NCI-H446 treated with DMSO at 0.1 percent for 48 hours (cell line): ENCODE data around the gene TSPAN1.
A peak's percentile ranks its signal among the peaks of the same experiment; 100 is the strongest.

ENCODE experiments used
- DNase-seq: peaks from one replicate; lab custom pipeline; 2025; lab: John Stamatoyannopoulos, UW

The TSPAN1 gene, protein sequence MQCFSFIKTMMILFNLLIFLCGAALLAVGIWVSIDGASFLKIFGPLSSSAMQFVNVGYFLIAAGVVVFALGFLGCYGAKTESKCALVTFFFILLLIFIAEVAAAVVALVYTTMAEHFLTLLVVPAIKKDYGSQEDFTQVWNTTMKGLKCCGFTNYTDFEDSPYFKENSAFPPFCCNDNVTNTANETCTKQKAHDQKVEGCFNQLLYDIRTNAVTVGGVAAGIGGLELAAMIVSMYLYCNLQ

GRCh38 chr1:46174448-46175231 lies at the start of gene TSPAN1:
Gene TSPAN1, plus strand, starts transcription at chr1:46175087. Its CDS starts 6,021 bp downstream, at chr1:46181108.
- no peak for DNase-seq

DNA sequence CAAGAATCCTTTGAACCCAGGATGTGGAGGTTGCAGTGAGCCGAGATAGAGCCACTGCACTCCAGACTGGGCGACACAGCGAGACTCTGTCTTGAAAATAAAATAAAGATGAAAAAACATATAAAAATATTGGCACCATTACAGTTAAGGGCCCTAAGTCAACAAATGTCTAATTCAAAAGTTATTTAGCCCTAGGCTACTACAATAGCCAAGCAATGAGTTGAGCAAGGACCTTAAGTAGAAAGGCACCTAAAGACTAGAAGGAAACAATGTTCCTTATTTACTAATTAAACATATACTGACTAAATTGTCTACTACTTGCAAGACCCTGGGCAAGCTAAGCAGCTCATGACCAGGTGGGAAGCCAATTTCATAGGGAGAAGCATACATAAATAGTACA lies 46.5 kb upstream of the TSPAN1 start:
- DNase-seq = no peak

GRCh38 chr1:46130121-46130520 lies 44.8 kb upstream of the TSPAN1 start:
- DNase-seq = no peak

GRCh38 chr1:46130606-46131005 lies 44.3 kb upstream of the TSPAN1 start:
- DNase-seq = no peak

GRCh38 chr1:46131093-46131492 lies 43.8 kb upstream of the TSPAN1 start:
- DNase-seq = no peak

GRCh38 chr1:46131712-46132528 lies 43.0 kb upstream of the TSPAN1 start:
- DNase-seq = peak; percentile 55

- peak; percentile 100 for DNase-seq
Measured at GRCh38 chr1:46132529-46133180, 42.2 kb upstream of the TSPAN1 start, which contains the start of gene PIK3R3. Gene PIK3R3, minus strand, starts transcription at chr1:46132629. Its CDS starts 677 bp downstream, at chr1:46131952.

DNA sequence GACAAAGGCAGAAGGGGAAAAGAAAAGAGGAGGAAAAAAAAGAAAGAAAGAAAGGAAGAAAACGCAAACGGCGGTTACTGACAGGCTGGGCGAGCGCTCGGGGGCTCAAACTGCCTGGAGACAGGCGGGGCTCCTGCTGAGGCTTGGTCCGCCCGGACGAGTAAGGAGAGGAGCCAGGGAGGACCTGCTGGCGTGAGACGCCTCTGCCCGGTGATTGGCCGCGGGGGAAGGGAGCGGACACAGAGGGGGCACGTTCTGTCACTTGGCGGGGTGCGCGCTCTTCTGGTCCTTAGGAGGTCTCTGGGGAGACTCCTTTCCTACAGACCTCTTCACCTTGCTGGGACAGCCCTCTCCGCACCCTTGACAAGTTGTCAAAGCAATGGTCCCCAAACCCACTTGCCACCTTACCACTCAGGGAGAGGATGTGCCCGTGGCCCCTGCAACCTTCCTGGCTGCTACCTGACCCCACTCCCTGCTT lies 41.7 kb upstream of the TSPAN1 start:
- DNase-seq = no peak

- no peak for DNase-seq
Measured at GRCh38 chr1:46133781-46134350, 41.0 kb upstream of the TSPAN1 start.

DNA sequence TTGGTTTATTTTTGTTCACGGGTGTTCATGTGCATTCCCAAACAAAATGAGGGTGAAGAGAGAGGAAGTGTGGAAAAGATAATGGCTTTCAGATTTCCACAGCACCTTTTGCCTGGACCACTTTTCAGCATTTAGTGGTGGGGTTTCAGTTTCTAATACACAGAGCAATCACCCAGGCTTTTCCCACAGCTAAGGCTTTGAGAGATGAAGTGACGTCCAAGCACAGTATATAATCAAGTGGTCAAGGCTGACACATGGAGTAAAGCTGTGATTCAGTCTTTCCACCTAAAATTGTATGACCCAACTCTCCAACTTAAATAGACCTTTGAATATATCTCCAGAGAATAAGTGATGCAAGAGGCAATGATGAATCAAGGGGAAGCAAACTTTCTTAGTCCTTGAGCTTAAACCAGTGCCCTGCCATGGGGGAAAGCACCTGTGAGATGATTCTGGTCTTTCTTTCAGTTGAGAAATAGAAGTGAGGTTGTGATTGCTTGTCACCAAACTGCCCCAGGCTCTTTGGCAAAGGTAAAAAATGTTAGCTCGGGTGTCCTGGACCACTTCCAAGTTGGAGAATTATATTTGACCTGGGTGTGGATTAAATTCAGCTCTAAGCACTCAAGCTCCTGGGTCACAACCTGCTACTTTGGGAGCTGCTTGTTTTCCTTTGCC lies 40.1 kb upstream of the TSPAN1 start:
- peak; percentile 91 for DNase-seq

GRCh38 chr1:46136711-46137110 lies 38.2 kb upstream of the TSPAN1 start:
- no peak for DNase-seq

- DNase-seq = no peak
Measured at GRCh38 chr1:46137916-46138315, 37.0 kb upstream of the TSPAN1 start.

GRCh38 chr1:46148318-46148717 lies 26.6 kb upstream of the TSPAN1 start:
- no peak for DNase-seq

- no peak for DNase-seq
Measured at GRCh38 chr1:46150085-46150484, 24.8 kb upstream of the TSPAN1 start.

DNA sequence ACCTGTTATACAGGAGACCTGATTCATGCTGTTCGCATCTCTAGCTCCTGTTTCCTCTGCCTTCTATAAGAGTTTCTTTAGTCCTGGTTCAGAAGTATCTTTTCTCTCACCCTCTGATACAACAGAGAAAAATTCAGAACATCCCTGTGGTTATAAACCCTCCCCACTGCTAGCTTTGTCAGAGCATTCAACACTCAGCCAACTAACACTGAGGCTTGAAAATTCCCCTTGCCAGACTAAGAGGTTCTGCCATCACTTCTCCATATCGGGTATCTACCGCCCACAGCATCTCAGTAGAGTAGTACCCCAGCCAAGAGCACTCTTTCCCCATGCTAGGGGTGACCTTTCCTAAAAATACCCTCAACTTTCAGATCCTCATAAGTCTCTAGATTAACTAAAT lies 22.9 kb upstream of the TSPAN1 start:
- no peak for DNase-seq

DNA sequence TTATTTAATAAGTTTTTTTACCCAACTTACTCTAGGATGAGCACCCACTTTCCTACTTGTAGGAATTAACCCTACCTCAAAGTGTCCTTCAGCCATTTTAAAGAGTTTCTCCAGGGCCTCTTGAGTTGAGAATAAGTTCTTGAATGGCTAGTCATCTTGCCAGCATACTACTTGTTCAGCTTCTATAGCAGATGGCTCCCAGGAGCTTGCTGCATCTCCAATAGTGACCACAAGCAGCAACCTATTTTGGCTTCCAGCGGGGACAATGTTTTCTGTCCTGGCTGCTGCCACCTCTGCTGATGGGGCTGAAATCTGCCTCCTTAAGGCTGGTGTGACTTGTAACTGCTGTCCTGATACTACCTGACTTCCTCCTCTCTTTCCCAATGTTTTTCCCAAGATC lies 21.7 kb upstream of the TSPAN1 start:
- DNase-seq = no peak

- no peak for DNase-seq
Measured at GRCh38 chr1:46153732-46154131, 21.2 kb upstream of the TSPAN1 start.

DNA sequence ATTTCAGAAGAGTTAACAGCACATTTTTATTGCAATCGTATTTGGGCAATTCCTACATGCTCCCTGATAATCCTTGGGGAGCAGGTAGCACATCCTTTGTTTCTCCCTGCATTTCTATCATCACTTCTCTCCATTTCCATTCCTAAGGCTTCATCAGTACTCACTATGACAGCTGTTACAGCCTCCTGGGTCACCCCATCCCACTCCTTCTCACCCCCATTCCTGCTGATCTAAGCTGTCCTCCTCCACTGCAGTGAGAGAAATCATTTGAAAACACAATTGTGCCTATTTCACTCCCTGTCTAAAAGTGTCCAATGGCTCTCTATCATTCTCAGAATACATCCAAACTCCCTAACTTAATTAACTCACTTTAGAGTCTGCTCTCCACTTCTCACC lies 17.0 kb upstream of the TSPAN1 start:
- no peak for DNase-seq

- DNase-seq = no peak
Measured at GRCh38 chr1:46158312-46159281, 16.3 kb upstream of the TSPAN1 start.

DNA sequence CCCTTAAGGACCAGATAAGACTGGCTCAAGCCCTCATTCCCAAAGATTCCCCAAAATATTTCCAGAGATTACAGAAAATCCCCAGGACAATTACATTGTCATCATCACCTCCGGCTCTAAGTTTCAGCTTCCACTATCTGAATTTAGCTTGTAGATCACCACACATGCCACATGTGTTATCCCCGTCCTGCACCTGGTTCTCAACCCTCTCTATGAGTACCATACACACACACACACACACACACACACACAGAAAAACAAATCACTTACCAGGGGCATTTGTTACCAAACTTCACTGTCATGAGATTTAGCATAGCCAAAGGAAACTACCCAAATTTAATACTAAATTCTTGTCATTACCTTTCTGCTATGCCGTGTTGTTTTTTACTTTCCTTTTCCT lies 15.4 kb upstream of the TSPAN1 start:
- DNase-seq = no peak
